Adipocyte (in vitro differentiated cells): Measurements from ENCODE around the gene COBLL1.
A peak's percentile ranks its signal among the peaks of the same experiment; 100 is the strongest.

ENCODE experiments used
- DNase-seq: peaks from one replicate; pipeline ENCODE4 v3.0.0-alpha.2; 2015; ENCODE audit warnings: low read depth
- H3K27me3 ChIP-seq: replicated peaks from 2 replicates; pipeline ENCODE4 v1.7.0; 2013; ENCODE audit warnings: mild to moderate bottlenecking, low read length, moderate library complexity; ENCODE audit not compliant: control insufficient read depth, insufficient read depth
- H3K36me3 ChIP-seq: 2 replicates; pipeline ENCODE4 v1.7.0; 2013; ENCODE audit warnings: low read length, mild to moderate bottlenecking, moderate library complexity; ENCODE audit not compliant: control insufficient read depth, insufficient read depth, severe bottlenecking
- H3K4me1 ChIP-seq: 2 replicates; pipeline ENCODE4 v1.7.0; 2013; ENCODE audit warnings: mild to moderate bottlenecking, low read length, moderate library complexity; ENCODE audit not compliant: control insufficient read depth, insufficient read depth
- H3K4me3 ChIP-seq: 2 replicates; pipeline ENCODE4 v1.7.0; 2013; ENCODE audit warnings: mild to moderate bottlenecking, low read length, moderate library complexity
- H3K9ac ChIP-seq: 2 replicates; pipeline ENCODE4 v1.7.0; 2013; ENCODE audit warnings: mild to moderate bottlenecking, low read length, moderate library complexity
- H3K9me3 ChIP-seq: 2 replicates; pipeline ENCODE4 v1.7.0; 2013; ENCODE audit warnings: mild to moderate bottlenecking, low read length, moderate library complexity; ENCODE audit not compliant: control insufficient read depth

Gene COBLL1

GRCh38 chr2:164705412-164706167 lies 136.0 kb downstream of the COBLL1 start:
- H3K9ac ChIP-seq = no peak overlapping the region
- no peak overlapping the region for H3K4me3 ChIP-seq
- no peaks in the 10 kb centered on the region for H3K9me3 ChIP-seq
- peaks cover 11% of the 10 kb centered on the region for H3K36me3 ChIP-seq
- peaks cover 3% of the 10 kb centered on the region for H3K4me1 ChIP-seq
- H3K27me3 ChIP-seq = no peaks in the 10 kb centered on the region
- DNase-seq = no peak

- Histone ChIP-seq H3K4me3 (no peak overlapping the region), H3K9me3 (no peaks in the 10 kb centered on the region), H3K36me3 (peaks cover 17% of the 10 kb centered on the region), H3K27me3 (no peaks in the 10 kb centered on the region), H3K9ac (no peak overlapping the region), H3K4me1 (peaks cover 11% of the 10 kb centered on the region)
- no peak for DNase-seq
Measured at GRCh38 chr2:164703915-164704706, 137.5 kb downstream of the COBLL1 start.

- Histone ChIP-seq H3K27me3 (no peaks in the 10 kb centered on the region), H3K9me3 (no peaks in the 10 kb centered on the region), H3K9ac (no peak overlapping the region), H3K4me3 (no peak overlapping the region), H3K4me1 (peaks cover 14% of the 10 kb centered on the region), H3K36me3 (peaks cover 24% of the 10 kb centered on the region)
- no peak for DNase-seq
Measured at GRCh38 chr2:164701565-164701964, 140.1 kb downstream of the COBLL1 start.

GRCh38 chr2:164700390-164700789 lies 141.2 kb downstream of the COBLL1 start:
- H3K4me3 ChIP-seq = no peak overlapping the region
- peaks cover 29% of the 10 kb centered on the region for H3K36me3 ChIP-seq

GRCh38 chr2:164697688-164698461 lies 143.7 kb downstream of the COBLL1 start:
- DNase-seq = peak; percentile 53

More at GRCh38 chr2:164700390-164700789, 141.2 kb downstream of the COBLL1 start:
- no peaks in the 10 kb centered on the region for H3K9me3 ChIP-seq
- H3K4me1 ChIP-seq = peaks cover 14% of the 10 kb centered on the region
- no peak overlapping the region for H3K9ac ChIP-seq
- DNase-seq = peak; percentile 21
- H3K27me3 ChIP-seq = no peaks in the 10 kb centered on the region

GRCh38 chr2:164696634-164697033 lies 145.0 kb downstream of the COBLL1 start:
- H3K9ac ChIP-seq = no peak overlapping the region
- no peaks in the 10 kb centered on the region for H3K9me3 ChIP-seq
- H3K4me3 ChIP-seq = no peak overlapping the region
- H3K36me3 ChIP-seq = peaks cover 39% of the 10 kb centered on the region
- no peak for DNase-seq
- peaks cover 34% of the 10 kb centered on the region for H3K4me1 ChIP-seq
- no peaks in the 10 kb centered on the region for H3K27me3 ChIP-seq

More at GRCh38 chr2:164697688-164698461, 143.7 kb downstream of the COBLL1 start:
- Histone ChIP-seq H3K4me3 (no peak overlapping the region), H3K9me3 (no peaks in the 10 kb centered on the region), H3K27me3 (no peaks in the 10 kb centered on the region), H3K9ac (no peak overlapping the region), H3K36me3 (peaks cover 39% of the 10 kb centered on the region), H3K4me1 (peaks cover 22% of the 10 kb centered on the region)

GRCh38 chr2:164694275-164694695 lies 147.3 kb downstream of the COBLL1 start:
- Histone ChIP-seq H3K4me1 (peaks cover 23% of the 10 kb centered on the region), H3K36me3 (peaks cover 59% of the 10 kb centered on the region), H3K4me3 (no peak overlapping the region), H3K9ac (no peak overlapping the region), H3K27me3 (no peaks in the 10 kb centered on the region), H3K9me3 (no peaks in the 10 kb centered on the region)
- no peak for DNase-seq

- no peak overlapping the region for H3K9ac ChIP-seq
- no peak overlapping the region for H3K4me3 ChIP-seq
- H3K9me3 ChIP-seq = no peaks in the 10 kb centered on the region
- peaks cover 23% of the 10 kb centered on the region for H3K4me1 ChIP-seq
- peaks cover 59% of the 10 kb centered on the region for H3K36me3 ChIP-seq
- no peak for DNase-seq
- H3K27me3 ChIP-seq = no peaks in the 10 kb centered on the region
Measured at GRCh38 chr2:164693834-164694233, 147.8 kb downstream of the COBLL1 start.

- Histone ChIP-seq H3K9me3 (no peaks in the 10 kb centered on the region), H3K9ac (no peak overlapping the region), H3K36me3 (peaks cover 58% of the 10 kb centered on the region), H3K27me3 (no peaks in the 10 kb centered on the region), H3K4me3 (no peak overlapping the region), H3K4me1 (peaks cover 23% of the 10 kb centered on the region)
- DNase-seq = no peak
Measured at GRCh38 chr2:164693390-164693789, 148.2 kb downstream of the COBLL1 start.

- Histone ChIP-seq H3K36me3 (peaks cover 61% of the 10 kb centered on the region), H3K4me3 (no peak overlapping the region), H3K9ac (no peak overlapping the region), H3K9me3 (no peaks in the 10 kb centered on the region), H3K27me3 (no peaks in the 10 kb centered on the region), H3K4me1 (peaks cover 23% of the 10 kb centered on the region)
- no peak for DNase-seq
Measured at GRCh38 chr2:164692958-164693357, 148.7 kb downstream of the COBLL1 start.

GRCh38 chr2:164692114-164692513 lies 149.5 kb downstream of the COBLL1 start:
- H3K4me1 ChIP-seq = peaks cover 20% of the 10 kb centered on the region
- peaks cover 66% of the 10 kb centered on the region for H3K36me3 ChIP-seq
- H3K27me3 ChIP-seq = no peaks in the 10 kb centered on the region
- no peak for DNase-seq
- H3K9me3 ChIP-seq = no peaks in the 10 kb centered on the region
- no peak overlapping the region for H3K4me3 ChIP-seq
- no peak overlapping the region for H3K9ac ChIP-seq
